ENCODE data around the gene SERPINI2. TPM values are rescaled to one million over a fixed set of nuclear protein-coding genes. Genes with fewer than 3 reads are reported as not detected.

SERPINI2 gene
- total and polyA plus RNA-seq, 4 experiments from 2014 or later: not detected

GRCh38 chr3:167397826-167398225 lies 76.0 kb downstream of the SERPINI2 start:
- H3K27me3 ChIP-seq (ENCODE audit: insufficient read depth, low read length): no peaks in the 10 kb centered on the region
- H3K27ac ChIP-seq (ENCODE audit: low read depth, low read length): no peak overlapping the region
- H3K27ac Mint-ChIP-seq: no peak overlapping the region
- POLR2A ChIA-PET (ENCODE audit: partially characterized antibody): no interaction called here
- no peaks in the 10 kb centered on the region for H3K36me3 Mint-ChIP-seq
- intact Hi-C loops (cut with micrococcal nuclease): no loop called here
- DNase-seq: no peak
- H3K4me3 ChIP-seq (ENCODE audit: low read length in 2 of 2): no peak overlapping the region
- no peak overlapping the region for H3K4me3 Mint-ChIP-seq
- no peaks in the 10 kb centered on the region for H3K36me3 ChIP-seq (ENCODE audit: insufficient read depth, low read length)
- CTCF ChIA-PET (ENCODE audit: partially characterized antibody): no interaction called here
- H3K4me1 ChIP-seq (ENCODE audit: insufficient read depth, low read length): no peaks in the 10 kb centered on the region
- H3K9me3 Mint-ChIP-seq: peaks cover 0 to 3% (median 0%) of the 10 kb centered on the region in 8 donors
- H3K4me1 Mint-ChIP-seq: no peaks in the 10 kb centered on the region
- no peaks in the 10 kb centered on the region for H3K9me3 ChIP-seq (ENCODE audit: control insufficient read depth in 1 of 2, low read length in 2 of 2)
- H3K27me3 Mint-ChIP-seq: peaks cover 8 to 9% of the 10 kb centered on the region in 2 donors

DNA sequence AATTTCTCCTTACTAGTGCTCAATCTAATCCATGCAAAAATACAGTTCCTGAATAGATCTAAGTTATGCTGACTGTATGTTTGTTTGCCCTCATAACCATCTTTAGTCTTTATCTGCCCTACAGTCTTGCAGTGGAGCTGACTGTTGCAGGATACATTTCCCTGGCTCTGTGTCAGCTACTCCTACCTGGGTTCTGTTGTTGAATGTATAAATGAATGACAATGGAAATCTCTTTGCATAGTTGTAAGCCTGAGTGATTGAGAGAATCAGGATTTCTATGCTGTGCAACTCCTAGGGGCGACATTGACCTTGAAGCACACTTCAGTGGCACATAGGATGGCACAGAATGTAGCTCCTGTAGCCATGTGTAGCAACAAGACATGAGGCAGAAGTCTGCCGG lies 77.8 kb downstream of the SERPINI2 start:
- CTCF ChIA-PET (ENCODE audit: partially characterized antibody): no interaction called here
- Histone ChIP-seq H3K27ac (ENCODE audit: low read depth, low read length) (no peak overlapping the region), H3K27me3 (ENCODE audit: insufficient read depth, low read length) (no peaks in the 10 kb centered on the region), H3K4me1 (ENCODE audit: insufficient read depth, low read length) (no peaks in the 10 kb centered on the region), H3K4me3 (ENCODE audit: low read length in 2 of 2) (no peak overlapping the region), H3K36me3 (ENCODE audit: insufficient read depth, low read length) (no peaks in the 10 kb centered on the region), H3K9me3 (ENCODE audit: control insufficient read depth in 1 of 2, low read length in 2 of 2) (no peaks in the 10 kb centered on the region)
- no peak for DNase-seq
- Mint-ChIP-seq H3K36me3 (no peaks in the 10 kb centered on the region), H3K27ac (no peak overlapping the region), H3K27me3 (peaks cover 8 to 10% of the 10 kb centered on the region in 2 donors), H3K9me3 (peaks cover 0 to 3% (median 0%) of the 10 kb centered on the region in 8 donors), H3K4me3 (no peak overlapping the region), H3K4me1 (no peaks in the 10 kb centered on the region)
- POLR2A ChIA-PET (ENCODE audit: partially characterized antibody): no interaction called here
- intact Hi-C loops (cut with micrococcal nuclease): no loop called here

DNA sequence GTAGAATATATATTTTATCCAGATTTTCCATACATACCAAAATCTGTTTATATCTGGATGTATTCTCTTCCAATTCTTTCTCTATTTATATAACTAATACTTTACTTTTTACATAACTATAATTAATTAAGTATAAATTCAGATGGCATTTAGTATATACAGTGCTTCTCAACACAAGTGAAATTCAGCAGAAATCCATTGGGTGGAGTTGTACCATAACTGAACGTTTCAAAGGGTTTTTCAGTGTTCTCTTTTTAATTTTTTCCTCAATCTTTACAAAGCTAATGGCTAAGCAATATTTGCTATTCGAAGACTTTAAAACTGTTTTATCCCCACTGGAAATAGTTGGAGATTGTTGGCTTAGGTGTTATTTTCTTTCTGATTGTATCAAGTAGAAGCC lies 79.8 kb downstream of the SERPINI2 start:
- Mint-ChIP-seq H3K4me1 (no peaks in the 10 kb centered on the region), H3K4me3 (no peak overlapping the region), H3K27me3 (peaks cover 5 to 6% of the 10 kb centered on the region in 2 donors), H3K9me3 (peaks cover 0 to 3% (median 0%) of the 10 kb centered on the region in 8 donors), H3K27ac (no peak overlapping the region), H3K36me3 (no peaks in the 10 kb centered on the region)
- no peaks in the 10 kb centered on the region for H3K27me3 ChIP-seq (ENCODE audit: insufficient read depth, low read length)
- no peak for DNase-seq
- intact Hi-C loops (cut with micrococcal nuclease): no loop called here
- H3K27ac ChIP-seq (ENCODE audit: low read depth, low read length): no peak overlapping the region
- ChIA-PET POLR2A (ENCODE audit: partially characterized antibody) (no interaction called here), CTCF (ENCODE audit: partially characterized antibody) (interaction anchor here (1.7 kb wide), 1 partner anchor 15 kb away, joined by 3 read pairs; no protein-coding TSS in a partner anchor)
- no peaks in the 10 kb centered on the region for H3K4me1 ChIP-seq (ENCODE audit: insufficient read depth, low read length)
- no peak overlapping the region for H3K4me3 ChIP-seq (ENCODE audit: low read length in 2 of 2)
- H3K9me3 ChIP-seq (ENCODE audit: control insufficient read depth in 1 of 2, low read length in 2 of 2): no peaks in the 10 kb centered on the region
- no peaks in the 10 kb centered on the region for H3K36me3 ChIP-seq (ENCODE audit: insufficient read depth, low read length)

Other genes starting within 250 kb of the SERPINI2 start
- gene ZBBX, start 93.7 kb downstream of the SERPINI2 start, total RNA-seq: not detected
- not detected for gene ZBBX, start 93.7 kb downstream of the SERPINI2 start, polyA plus RNA-seq
- gene WDR49, start 179.9 kb upstream of the SERPINI2 start, total RNA-seq: under 1 TPM in 1 of 2 experiments, not detected in 1; 0.53 TPM
- gene WDR49, start 179.9 kb upstream of the SERPINI2 start, polyA plus RNA-seq: not detected

Measured in CD4-positive, alpha-beta memory T cell (primary cell).